CD4-positive, alpha-beta T cell treated with Interleukin-4 for 4 hours (primary cell): ENCODE data around the gene B3GLCT.

ENCODE experiments used
- DNase-seq: peaks from one replicate; pipeline ENCODE4 v3.0.0-alpha.2; 2020

Gene B3GLCT

GRCh38 chr13:31356991-31357390 is 157.2 kb downstream of the B3GLCT start:
- no peak for DNase-seq

- DNase-seq, result no peak
Observed at GRCh38 chr13:31357581-31357980, 157.8 kb downstream of the B3GLCT start.

GRCh38 chr13:31361673-31362072 is 161.9 kb downstream of the B3GLCT start:
- no peak for DNase-seq

DNA sequence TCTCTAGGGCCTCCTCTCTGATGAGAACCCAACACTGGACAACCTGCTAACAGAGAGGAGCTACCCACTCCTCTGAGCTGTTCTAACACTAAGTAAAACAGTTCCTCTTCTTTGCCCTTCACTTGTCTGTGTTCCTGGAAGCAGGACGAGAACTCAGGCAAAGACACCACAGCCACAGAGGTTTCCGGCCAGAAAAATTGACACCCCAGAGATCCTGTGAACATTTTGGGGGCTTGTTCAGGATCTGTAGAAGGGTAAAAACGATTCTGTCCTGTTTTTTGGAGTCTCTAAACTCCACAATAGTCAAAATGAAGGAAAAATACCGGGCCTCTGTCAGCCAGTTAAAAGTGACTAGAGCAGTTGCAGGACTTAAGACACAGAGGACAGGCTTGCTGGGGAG is 165.9 kb downstream of the B3GLCT start:
- DNase-seq, result no peak

DNA sequence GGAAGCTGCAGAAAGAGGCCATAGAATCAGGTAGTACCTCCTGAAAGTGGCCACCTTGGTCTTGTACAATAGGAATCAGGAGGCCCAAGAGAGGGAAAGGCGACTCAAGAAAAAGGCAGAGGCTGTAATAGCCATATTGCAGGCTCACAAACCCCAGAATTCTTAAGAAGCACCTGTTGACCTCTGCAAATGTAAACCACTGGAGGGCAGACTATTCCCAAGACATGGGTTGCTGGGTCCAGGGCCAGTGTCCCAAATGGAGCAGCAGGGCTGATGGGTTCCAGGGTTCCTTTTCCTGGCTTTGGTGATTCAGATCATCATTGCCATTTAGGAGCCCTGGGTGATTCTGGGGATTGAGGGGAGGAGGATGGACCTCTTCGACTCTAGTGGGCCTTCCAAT is 167.6 kb downstream of the B3GLCT start:
- DNase-seq, result no peak

DNA sequence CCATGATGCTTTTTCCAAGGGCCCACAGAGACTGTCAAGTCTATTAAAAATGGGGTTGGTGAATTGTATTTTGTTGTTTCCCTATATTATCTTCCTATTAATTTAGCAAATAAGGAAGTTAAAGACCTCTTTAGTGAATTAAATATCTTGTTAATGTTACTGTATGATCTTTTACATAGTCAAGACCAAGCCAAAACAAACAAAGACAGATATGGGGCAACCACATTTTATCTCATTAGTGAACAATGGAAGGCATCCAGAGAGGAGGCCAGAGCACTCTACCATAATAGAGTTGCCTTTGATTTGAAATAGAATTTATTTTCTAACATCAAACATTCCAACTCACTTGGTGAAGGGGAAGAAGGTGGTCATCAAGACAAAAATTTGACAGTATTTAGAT is 169.4 kb downstream of the B3GLCT start:
- DNase-seq, result no peak

GRCh38 chr13:31372454-31372853 is 172.7 kb downstream of the B3GLCT start:
- no peak for DNase-seq

DNA sequence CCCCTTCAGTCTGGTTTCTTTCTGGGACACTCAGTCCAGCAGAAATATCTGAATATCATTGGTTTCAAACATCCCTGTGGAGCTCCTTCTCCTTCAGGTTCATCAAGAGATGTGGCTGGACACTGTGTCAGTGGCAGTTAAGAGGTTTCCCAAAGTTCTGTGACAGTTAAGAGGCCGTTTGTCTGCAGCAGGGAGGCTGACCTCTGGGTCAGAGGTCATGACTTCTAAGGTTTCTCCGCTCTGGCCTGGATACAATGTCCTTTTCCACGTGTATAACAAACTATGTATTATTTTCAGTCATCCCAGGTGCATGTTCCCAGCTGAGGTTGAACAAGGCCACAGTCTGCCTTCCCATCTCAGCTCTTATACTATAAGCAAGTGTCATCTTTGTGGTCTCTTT is 174.9 kb downstream of the B3GLCT start:
- no peak for DNase-seq

GRCh38 chr13:31377946-31378345 is 178.2 kb downstream of the B3GLCT start:
- DNase-seq, result no peak

- DNase-seq, result no peak
Observed at GRCh38 chr13:31380715-31381114, 180.9 kb downstream of the B3GLCT start.
